C4-2B (cell line): Measurements from ENCODE around the gene CA5A.
"Not testable (repeated sequence)": the region's sequence is repeated elsewhere in the genome, so short reads cannot be mapped to it uniquely, and the experiment has no call there.

ENCODE experiments used
- H3K27ac ChIP-seq: fragments of 450-650 bp; 2 replicates; pipeline ENCODE4 v1.5.1; 2017
- ZFX ChIP-seq: fragments of 450-650 bp; IDR thresholded peaks from 2 replicates; pipeline ENCODE4 v1.6.1; 2017
- TF ChIP-seq, protein P1 (sequence below): fragments of 450-650 bp; conservative IDR thresholded peaks from 2 replicates; pipeline ENCODE4 v1.5.1; 2017; ENCODE audit warnings: mild to moderate bottlenecking

CA5A gene

DNA sequence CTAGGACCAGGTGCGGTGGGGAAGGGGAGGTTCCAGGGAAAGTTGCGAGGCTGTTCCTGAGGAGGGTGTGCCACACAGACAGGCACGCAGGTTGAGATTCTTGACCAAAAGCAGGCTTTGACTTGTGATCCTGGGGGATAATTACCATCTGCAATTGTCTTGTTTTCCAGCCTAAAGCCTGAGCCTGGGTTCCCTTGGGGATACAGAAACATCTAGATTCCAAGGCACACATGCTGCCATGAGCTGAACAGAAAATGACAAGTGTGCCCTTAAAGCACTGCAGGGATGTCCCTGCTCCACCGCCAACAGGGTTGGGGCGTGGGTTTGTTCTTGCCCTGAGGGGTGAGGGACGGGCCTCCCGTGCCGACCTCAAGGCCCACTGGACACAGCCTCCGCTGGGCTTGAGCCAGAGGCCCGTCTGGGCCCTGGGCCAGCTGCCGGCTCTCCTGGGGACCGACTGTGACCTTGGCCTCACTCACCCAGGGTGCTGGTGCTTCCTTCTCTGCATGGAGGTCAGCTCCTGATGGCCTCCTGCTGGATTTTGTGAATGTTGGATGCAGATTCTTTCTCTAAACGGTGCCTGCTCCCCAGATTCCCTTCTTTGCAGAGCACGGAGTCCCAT lies 14.0 kb downstream of the CA5A start:
- H3K27ac ChIP-seq = no peak overlapping the region
- TF ChIP-seq ZFX = no peak
- TF ChIP-seq, protein P1, sequence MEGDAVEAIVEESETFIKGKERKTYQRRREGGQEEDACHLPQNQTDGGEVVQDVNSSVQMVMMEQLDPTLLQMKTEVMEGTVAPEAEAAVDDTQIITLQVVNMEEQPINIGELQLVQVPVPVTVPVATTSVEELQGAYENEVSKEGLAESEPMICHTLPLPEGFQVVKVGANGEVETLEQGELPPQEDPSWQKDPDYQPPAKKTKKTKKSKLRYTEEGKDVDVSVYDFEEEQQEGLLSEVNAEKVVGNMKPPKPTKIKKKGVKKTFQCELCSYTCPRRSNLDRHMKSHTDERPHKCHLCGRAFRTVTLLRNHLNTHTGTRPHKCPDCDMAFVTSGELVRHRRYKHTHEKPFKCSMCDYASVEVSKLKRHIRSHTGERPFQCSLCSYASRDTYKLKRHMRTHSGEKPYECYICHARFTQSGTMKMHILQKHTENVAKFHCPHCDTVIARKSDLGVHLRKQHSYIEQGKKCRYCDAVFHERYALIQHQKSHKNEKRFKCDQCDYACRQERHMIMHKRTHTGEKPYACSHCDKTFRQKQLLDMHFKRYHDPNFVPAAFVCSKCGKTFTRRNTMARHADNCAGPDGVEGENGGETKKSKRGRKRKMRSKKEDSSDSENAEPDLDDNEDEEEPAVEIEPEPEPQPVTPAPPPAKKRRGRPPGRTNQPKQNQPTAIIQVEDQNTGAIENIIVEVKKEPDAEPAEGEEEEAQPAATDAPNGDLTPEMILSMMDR = no peak

DNA sequence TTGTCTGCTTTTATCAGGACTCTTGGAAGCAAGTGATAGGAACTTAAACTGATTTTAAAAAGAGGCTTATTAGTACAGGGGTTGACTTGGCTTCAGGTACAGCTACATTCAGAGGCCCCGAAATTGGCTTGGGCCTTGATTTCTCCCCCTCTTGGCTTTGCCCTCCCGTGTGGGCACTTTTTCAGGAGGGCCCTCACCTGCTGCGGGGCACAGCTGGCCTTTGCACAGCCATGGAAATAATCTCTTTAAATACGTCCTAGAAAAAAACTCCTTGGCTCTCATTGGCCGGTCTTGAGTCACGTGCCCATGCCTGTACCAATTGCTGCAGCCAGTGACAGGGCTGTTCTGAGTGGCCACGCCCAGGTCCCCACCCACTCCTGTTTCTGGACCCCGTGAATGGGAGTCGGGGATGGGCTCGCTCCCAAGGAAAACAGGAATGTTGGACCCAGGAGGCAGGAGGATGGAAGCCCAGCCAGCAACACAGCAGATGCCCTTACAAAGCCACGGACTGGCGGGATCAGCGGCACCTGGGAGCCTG lies 15.0 kb downstream of the CA5A start:
- H3K27ac ChIP-seq = no peak overlapping the region
- TF ChIP-seq ZFX = no peak
- TF ChIP-seq, protein P1 = no peak

DNA sequence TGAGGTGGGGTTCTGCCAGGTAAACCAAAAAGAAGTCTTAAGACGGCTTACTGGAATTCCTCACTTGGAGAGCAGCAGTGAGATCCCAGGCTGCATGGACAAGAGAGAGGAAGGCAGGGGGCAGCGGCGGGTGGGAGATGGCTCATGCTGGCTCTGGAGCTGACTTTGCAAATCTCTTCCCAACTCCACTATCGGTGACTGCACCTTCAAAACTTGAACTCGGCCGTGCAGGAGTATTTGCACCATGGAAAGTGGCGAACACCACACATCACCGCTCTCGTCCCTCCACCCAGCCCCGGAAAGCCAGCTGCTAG lies 16.7 kb downstream of the CA5A start:
- no peak for TF ChIP-seq ZFX
- TF ChIP-seq, protein P1 = no peak
- H3K27ac ChIP-seq = no peak overlapping the region

DNA sequence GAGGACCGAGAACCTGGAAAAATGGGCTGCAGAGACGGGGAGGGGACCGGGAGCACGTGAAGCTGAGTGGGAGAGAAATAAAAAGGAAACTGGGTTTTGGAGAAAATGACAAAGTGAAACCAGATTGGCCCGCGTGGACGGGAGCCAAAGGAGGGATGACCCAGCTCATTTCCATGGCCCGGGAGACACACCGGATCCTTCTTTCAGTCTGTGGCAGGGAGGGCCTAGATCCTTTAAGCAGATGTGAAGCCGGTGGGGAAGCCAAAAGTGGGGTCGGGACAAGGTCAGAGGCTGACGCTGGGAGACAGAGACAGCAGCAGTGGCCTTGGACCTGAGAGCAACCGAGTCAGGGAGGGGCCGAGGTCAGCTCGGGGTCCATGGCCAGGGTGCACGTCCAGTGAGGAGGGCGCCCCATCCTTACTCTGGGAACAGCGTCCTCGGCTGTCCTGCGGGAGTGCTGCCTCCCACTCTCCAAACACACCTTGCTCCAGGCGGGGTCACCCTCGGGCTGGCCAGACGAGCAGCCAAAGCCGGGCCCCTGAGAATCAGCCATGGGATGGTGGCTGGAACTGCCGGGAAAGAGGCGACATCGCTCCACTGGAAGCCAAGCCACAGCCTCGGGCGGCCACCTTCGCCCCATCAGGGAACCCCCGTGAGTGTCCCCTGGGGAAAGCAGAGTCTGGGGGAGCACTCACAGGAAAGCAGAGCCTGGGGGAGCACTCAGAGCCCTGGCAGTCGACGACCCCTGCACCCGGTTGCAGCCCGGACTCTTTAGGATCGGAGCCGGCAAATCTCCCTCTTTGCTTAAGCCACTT lies 17.3 kb downstream of the CA5A start:
- TF ChIP-seq, protein P1 = no peak
- no peak for TF ChIP-seq ZFX
- H3K27ac ChIP-seq = no peak overlapping the region

DNA sequence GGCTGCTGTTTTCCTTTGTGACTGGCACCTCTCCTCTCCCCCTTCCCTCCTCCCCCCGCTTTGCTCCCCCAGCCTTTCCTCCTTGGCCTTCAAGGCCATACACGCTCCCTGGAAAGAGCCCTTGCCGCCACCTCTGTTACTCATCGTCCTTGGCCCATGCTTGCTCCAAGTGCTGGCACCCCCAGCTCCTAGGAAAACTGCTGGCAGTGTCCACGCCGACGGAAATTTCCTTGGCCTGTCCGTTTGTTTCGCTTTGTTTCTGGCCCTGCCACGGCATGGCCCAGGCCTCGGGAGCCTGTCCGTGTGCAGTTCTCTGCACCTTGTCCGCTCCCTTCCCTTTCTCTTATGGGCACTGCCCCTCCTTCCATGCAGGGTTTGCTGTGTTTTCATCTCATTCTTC lies 18.0 kb downstream of the CA5A start:
- TF ChIP-seq ZFX = no peak
- TF ChIP-seq, protein P1 = no peak
- no peak overlapping the region for H3K27ac ChIP-seq

DNA sequence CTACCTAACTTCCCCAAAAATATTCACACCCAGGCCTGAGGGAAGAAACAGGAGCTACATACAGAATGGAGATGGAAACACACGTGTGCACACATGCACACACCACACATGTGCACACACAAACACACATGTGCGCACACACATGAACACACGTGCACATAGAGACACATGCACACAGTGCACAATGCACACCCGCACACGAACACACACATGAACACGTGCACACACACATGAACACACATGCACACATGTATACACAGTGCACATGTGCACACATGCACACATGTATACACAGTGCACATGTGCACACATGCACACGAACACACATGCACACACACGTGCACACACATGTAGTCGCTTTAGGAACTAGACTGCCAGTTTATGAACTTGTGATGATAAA lies 18.8 kb downstream of the CA5A start:
- TF ChIP-seq ZFX = no peak
- TF ChIP-seq, protein P1 = no peak
- H3K27ac ChIP-seq = no peak overlapping the region

DNA sequence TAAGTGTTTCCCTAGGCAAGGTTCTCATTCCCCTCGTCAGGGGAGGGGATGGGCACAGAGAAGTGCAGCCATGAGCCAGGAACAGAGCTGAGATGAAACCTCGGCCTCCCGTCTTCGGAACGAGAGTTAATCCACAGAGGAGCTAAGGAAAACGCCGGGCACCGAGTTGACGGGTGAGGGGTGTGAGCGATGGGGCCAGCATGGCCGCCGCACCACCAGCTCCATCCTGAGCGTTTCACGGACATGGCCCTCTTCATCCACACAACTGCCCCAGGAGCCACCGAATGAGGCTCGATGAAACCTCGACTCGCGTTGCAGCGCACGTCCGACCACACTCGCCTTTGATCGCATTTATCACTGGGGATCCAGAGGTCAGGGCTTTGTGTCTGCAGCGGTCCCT lies 21.5 kb downstream of the CA5A start:
- H3K27ac ChIP-seq = no peak overlapping the region
- TF ChIP-seq, protein P1 = no peak

DNA sequence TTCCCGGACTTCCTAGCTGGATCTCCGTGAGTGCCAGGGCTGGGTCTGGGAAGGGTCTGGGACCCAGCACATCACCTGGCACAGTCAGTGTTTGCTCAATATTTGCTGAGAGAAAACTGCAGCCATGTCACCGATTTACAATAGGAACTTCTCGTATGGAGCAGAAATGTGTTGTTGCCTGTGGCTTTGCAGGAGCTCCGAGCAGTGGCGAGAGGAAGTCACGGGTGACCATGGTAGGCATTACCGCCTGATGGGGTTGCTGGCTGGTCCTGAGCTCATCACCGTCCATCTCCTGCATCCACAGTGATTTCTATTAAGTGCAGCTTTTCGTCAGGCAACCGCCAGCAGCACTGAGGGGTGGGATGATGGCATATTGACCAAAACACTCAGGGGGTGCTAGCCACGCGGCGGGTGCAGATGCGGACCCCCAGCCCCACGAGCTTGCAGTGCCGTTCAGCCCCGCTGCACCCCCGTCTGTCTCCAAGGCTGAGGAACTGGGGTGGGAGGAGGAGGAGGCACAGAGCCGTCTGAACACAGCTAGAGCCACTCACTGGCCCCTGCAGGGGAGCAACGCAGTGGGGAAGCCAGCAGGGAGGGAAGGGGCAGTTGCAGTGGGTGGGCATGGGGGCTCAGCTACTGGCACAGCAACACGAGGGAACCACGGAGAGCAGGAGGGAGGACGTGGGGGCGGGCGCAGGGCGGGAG lies 22.2 kb downstream of the CA5A start:
- H3K27ac ChIP-seq = not testable (repeated sequence)

DNA sequence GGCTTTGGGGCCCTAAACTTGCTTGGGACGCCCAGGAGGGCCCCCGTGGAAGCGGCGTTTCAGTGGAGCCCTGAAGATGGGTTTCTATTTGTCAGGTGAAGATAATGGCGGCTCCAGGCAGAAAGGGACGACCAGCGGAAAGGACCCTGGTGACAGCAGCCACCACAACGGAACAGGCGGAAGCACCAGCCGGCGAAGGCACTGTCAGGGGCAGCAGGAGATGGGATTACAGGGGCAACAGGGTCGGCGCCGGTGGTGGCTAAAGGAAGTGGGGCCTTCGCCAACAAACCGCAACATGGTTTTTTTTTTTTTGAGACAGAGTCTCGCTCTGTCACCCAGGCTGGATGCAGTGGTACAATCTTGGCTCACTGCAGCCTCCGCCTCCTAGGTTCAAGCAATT lies 23.6 kb downstream of the CA5A start:
- not testable (repeated sequence) for H3K27ac ChIP-seq

DNA sequence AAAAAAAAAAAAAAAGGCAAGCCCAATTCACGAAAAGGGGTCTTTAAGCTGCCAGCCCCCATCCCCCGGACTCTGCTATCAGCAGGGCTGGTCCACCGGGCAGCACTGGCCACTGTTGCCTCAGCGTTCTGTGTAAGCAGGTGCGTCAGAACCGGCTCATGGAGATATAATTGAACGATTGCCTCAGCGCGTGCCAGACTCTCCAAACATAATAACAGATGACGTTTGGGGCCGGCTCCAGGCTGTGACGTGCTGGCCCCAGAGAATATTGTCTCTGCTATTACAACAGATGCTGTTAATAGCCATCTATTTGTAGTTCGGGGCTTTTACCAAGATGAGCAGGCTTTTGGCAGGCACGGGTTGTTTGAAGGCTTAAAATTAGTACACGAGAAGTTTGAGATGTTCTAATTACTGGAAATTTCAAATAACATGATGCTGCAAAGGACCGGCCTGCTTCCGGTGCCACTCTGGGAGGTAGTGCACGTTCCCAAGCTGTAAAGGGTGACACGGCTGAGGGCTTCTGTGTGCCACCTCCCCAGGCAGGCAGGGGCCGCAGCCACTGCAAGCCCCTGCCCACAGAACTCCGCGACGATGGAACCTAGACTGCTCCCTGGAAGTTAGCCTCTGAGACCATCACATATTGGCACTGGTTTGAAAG lies 25.1 kb downstream of the CA5A start:
- H3K27ac ChIP-seq = not testable (repeated sequence)
